Fibroblast of peridontal ligament (primary cell): Measurements from ENCODE around the gene C9orf72.
"Not testable (repeated sequence)": the region's sequence is repeated elsewhere in the genome, so short reads cannot be mapped to it uniquely, and the experiment has no call there.

ENCODE experiments used
- DNase-seq: peaks from one replicate; pipeline ENCODE4 v3.0.0-alpha.2; 2010; ENCODE audit errors: extremely low read depth

The C9orf72 gene

GRCh38 chr9:27518809-27519208, 54.5 kb downstream of the C9orf72 start:
- DNase-seq, result no peak

- no peak for DNase-seq
These were observed 55.3 kb downstream of the C9orf72 start for GRCh38 chr9:27518006-27518405.

GRCh38 chr9:27514551-27514950, 58.7 kb downstream of the C9orf72 start:
- no peak for DNase-seq

GRCh38 chr9:27511771-27512170, 61.5 kb downstream of the C9orf72 start:
- DNase-seq, result no peak

- DNase-seq, result no peak
These were observed 62.5 kb downstream of the C9orf72 start for GRCh38 chr9:27510780-27511179.

GRCh38 chr9:27506981-27507380, 66.3 kb downstream of the C9orf72 start:
- DNase-seq, result no peak

- no peak for DNase-seq
These were observed 67.5 kb downstream of the C9orf72 start for GRCh38 chr9:27505744-27506161.

GRCh38 chr9:27504259-27504658, 69.0 kb downstream of the C9orf72 start:
- no peak for DNase-seq

- no peak for DNase-seq
These were observed 69.7 kb downstream of the C9orf72 start for GRCh38 chr9:27503623-27504022.

- DNase-seq, result not testable (repeated sequence)
These were observed 72.4 kb downstream of the C9orf72 start for GRCh38 chr9:27500902-27501301.

GRCh38 chr9:27499451-27499850, 73.8 kb downstream of the C9orf72 start:
- no peak for DNase-seq

GRCh38 chr9:27497883-27498417, 75.3 kb downstream of the C9orf72 start:
- DNase-seq, result no peak
